Inferior parietal cortex (tissue), 1 donor: ENCODE data around the gene IFIT3.
"Not testable (repeated sequence)": the region's sequence is repeated elsewhere in the genome, so short reads cannot be mapped to it uniquely, and the experiment has no call there.

Source experiments
- DNase-seq: peaks from one replicate; pipeline ENCODE4 v3.0.0-alpha.2; 2016; ENCODE audit errors: extremely low spot score

Gene IFIT3, protein sequence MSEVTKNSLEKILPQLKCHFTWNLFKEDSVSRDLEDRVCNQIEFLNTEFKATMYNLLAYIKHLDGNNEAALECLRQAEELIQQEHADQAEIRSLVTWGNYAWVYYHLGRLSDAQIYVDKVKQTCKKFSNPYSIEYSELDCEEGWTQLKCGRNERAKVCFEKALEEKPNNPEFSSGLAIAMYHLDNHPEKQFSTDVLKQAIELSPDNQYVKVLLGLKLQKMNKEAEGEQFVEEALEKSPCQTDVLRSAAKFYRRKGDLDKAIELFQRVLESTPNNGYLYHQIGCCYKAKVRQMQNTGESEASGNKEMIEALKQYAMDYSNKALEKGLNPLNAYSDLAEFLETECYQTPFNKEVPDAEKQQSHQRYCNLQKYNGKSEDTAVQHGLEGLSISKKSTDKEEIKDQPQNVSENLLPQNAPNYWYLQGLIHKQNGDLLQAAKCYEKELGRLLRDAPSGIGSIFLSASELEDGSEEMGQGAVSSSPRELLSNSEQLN

GRCh38 chr10:89327803-89328441 lies at the start of gene IFIT3:
TSS of gene IFIT3 (plus strand) at chr10:89327997. CDS start at chr10:89328074, 77 bp downstream.
- peak; percentile 72 for DNase-seq

GRCh38 chr10:89278034-89278535 lies 49.7 kb upstream of the IFIT3 start:
- DNase-seq = peak; percentile 80

DNA sequence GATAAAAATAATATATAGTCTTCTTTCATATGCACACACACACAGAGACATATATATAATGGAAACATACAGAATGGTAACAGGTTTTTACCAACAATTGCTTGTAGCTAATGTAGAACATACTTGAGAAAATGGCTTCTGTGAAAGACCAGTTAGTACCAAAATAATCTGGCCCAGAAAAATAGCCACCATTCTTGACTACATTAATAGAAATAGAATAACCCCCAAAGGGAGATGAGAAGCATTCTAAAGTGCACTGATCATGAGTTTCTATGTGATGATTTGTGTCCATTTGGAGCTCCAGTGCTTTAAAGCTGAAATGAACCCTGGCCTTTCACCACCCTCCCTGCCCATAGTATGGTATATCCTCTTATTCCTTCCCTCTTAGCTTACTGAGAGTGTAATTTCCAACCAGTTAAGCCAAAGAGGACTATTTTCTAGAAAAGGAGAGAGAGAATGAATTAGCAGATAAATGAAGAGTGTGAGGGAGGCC lies 48.9 kb upstream of the IFIT3 start:
- DNase-seq = peak; percentile 14

GRCh38 chr10:89279421-89279869 lies 48.4 kb upstream of the IFIT3 start:
- no peak for DNase-seq

GRCh38 chr10:89280508-89280907 lies 47.3 kb upstream of the IFIT3 start:
- DNase-seq = no peak

DNA sequence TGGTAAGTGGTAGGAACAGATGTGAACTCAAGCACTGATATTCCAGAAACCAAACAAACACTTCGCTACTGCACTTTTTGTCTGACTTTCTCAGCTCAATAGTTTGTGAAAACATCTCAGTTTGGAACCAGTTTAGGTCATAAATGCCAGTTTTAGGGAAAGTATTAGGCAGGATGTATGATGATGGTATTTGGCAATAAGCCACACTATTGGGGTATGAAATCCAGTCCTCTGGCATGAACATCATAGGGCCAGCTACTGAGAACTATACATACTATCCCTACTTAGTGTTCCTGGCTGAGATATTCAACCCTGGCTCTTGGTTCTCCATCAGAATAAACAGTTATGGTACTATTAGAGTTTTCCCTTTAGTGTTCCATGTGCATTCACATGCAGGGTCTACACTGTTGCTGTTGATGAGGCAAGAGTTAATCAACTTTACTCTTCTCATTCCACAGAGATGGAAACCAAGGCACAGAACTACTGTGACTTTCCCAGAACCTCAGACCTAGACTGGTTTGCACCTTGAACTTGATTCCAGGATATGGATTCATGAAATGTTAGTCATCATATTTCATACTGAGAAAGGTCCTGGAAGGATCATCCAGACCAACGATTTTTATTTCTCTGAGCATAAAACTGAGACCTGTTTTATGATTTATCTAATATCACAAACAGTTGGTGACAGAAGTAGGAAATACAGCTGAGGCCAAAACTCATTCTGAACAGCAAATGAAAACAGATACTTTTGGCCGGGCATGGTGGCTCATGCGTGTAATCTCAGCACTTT lies 46.0 kb upstream of the IFIT3 start:
- DNase-seq = no peak

GRCh38 chr10:89283025-89283935 lies 44.5 kb upstream of the IFIT3 start:
- no peak for DNase-seq

GRCh38 chr10:89283936-89284475 lies 43.8 kb upstream of the IFIT3 start:
- DNase-seq = no peak

GRCh38 chr10:89284711-89285110 lies 43.1 kb upstream of the IFIT3 start:
- DNase-seq = not testable (repeated sequence)

GRCh38 chr10:89285303-89285702 lies 42.5 kb upstream of the IFIT3 start:
- DNase-seq = not testable (repeated sequence)

GRCh38 chr10:89294721-89295239 lies 33.0 kb upstream of the IFIT3 start:
- no peak for DNase-seq

- no peak for DNase-seq
Measured at GRCh38 chr10:89295597-89295996, 32.2 kb upstream of the IFIT3 start.

- no peak for DNase-seq
Measured at GRCh38 chr10:89296220-89296648, 31.6 kb upstream of the IFIT3 start.

- DNase-seq = no peak
Measured at GRCh38 chr10:89297356-89297755, 30.4 kb upstream of the IFIT3 start.

GRCh38 chr10:89297791-89298190 lies 30.0 kb upstream of the IFIT3 start:
- no peak for DNase-seq

- no peak for DNase-seq
Measured at GRCh38 chr10:89299031-89299430, 28.8 kb upstream of the IFIT3 start.

DNA sequence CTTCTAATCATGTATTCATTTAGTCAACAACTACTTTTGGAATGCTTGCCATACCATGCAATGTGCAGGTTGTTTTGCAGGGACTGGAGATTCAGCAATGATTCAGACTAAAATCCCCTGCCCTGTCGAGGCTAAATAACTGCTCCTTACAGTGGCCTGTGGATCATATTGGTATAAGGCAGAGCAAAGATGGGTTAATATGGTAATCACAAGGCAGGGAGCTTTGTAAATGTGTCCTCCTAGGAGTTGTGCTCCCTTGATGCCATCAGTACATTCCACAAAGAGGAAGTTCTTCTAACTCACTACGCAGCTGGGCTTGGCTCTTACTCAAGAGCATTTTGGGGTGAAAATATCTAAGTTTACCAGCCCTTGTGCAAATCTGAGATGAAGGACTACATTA lies 26.6 kb upstream of the IFIT3 start:
- no peak for DNase-seq

- peak; percentile 76 for DNase-seq
Measured at GRCh38 chr10:89301721-89302445, 25.9 kb upstream of the IFIT3 start, which contains the start of gene IFIT2. TSS of gene IFIT2 (plus strand) at chr10:89302046. CDS start at chr10:89302124, 78 bp downstream.

- DNase-seq = no peak
Measured at GRCh38 chr10:89302625-89303024, 25.2 kb upstream of the IFIT3 start.
